HG03025 (cell line): ENCODE results near the gene PVALB.
"Not testable (repeated sequence)": the region's sequence is repeated elsewhere in the genome, so short reads cannot be mapped to it uniquely, and the experiment has no call there.

Source experiments
- ATAC-seq: cut with Tn5 transposase; IDR thresholded peaks from one replicate; pipeline ENCODE4 v1.9.1; 2021; ENCODE audit warnings: mild to moderate bottlenecking, moderate library complexity; ENCODE audit not compliant: unreplicated experiment, low FRiP score

PVALB gene

GRCh38 chr22:36759481-36760159 is 57.2 kb downstream of the PVALB start:
- no peak for ATAC-seq

DNA sequence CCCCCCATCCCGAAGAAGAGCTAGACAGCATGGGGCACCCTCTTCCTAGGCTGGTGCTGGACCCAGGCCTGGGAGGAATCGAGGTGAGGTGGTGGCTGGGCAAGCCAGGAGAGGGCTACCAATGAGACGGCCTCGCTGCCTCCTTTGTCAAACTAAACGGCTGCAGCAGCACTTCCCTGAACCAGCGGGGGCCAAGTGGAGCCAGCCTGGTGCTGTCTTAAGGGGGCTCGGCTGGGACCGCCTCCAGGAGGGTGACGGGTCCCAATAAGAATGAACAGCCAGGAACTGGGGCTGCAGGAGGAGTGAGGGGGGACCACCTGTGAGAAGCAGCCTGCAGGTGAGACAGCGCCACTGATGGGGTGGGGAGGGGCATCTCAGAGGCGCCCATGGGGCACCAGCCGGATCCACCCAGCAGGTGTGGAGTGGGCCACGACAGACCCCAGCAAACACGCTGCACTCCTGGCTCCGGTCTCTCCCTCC is 58.0 kb downstream of the PVALB start:
- no peak for ATAC-seq

DNA sequence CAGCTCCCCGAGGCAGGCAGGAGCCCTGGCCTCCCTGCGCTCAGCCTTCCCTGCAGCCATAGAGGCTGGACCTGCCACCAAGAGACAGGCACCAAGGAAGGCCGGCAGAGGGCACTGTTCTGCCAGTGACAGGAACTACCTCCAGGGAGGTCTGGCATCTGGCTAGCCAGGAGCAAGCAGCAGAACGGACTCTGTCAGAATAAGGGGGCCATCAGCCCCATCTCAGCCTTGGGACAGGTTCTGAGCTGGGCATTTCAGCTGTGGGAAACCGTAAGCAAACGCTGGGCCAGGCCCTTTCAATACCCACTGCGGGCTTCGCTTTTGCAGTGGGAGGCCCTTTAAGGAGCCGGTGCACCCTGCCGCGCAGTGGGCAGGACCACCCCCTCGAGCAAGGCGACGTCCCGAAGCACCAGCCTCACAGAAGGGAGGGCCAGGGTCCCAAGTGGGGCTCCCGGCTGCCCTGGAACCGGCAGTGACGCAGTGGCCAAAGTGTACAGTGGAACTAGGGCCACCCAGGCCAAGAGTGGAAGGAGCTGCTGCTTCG is 59.1 kb downstream of the PVALB start:
- no peak for ATAC-seq

- no peak for ATAC-seq
These were observed 59.8 kb downstream of the PVALB start for GRCh38 chr22:36756746-36757655.

- no peak for ATAC-seq
These were observed 60.8 kb downstream of the PVALB start for GRCh38 chr22:36756031-36756430.

GRCh38 chr22:36755316-36755715 is 61.5 kb downstream of the PVALB start:
- no peak for ATAC-seq

GRCh38 chr22:36754881-36755280 is 62.0 kb downstream of the PVALB start:
- not testable (repeated sequence) for ATAC-seq

- ATAC-seq, result no peak
These were observed 62.9 kb downstream of the PVALB start for GRCh38 chr22:36753916-36754315.

GRCh38 chr22:36753120-36753802 is 63.6 kb downstream of the PVALB start:
- no peak for ATAC-seq
